Measurements from ENCODE around the gene LPCAT1. TPM values are rescaled to one million over a fixed set of nuclear protein-coding genes. Genes with fewer than 3 reads are reported as not detected.

Gene LPCAT1
- total and polyA plus RNA-seq, 2 of the 13 experiments (the other 11 are each of a cell fraction or from before 2014, with no cell fraction given) = 29.8 to 90.6 TPM

- TF ChIP-seq, protein P1, sequence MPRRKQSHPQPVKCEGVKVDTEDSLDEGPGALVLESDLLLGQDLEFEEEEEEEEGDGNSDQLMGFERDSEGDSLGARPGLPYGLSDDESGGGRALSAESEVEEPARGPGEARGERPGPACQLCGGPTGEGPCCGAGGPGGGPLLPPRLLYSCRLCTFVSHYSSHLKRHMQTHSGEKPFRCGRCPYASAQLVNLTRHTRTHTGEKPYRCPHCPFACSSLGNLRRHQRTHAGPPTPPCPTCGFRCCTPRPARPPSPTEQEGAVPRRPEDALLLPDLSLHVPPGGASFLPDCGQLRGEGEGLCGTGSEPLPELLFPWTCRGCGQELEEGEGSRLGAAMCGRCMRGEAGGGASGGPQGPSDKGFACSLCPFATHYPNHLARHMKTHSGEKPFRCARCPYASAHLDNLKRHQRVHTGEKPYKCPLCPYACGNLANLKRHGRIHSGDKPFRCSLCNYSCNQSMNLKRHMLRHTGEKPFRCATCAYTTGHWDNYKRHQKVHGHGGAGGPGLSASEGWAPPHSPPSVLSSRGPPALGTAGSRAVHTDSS (CRISPR knock-in tag; conservative IDR thresholded peaks at IDR 0.05) = 0 out of 2 replicates have a peak, but pooled peaks have one; percentile 55
- TF ChIP-seq SP4 (CRISPR knock-in tag; IDR thresholded peaks at IDR 0.05) = peak; percentile 70; the same call in 1 of the 2 replicates
- no peak for TF ChIP-seq ZNF512 (CRISPR knock-in tag; IDR thresholded peaks at IDR 0.05)
- TF ChIP-seq RBM22 (optimal IDR thresholded peaks at IDR 0.05; ENCODE audit: low read length) = no peak
- TF ChIP-seq ZNF850 (CRISPR knock-in tag; conservative IDR thresholded peaks at IDR 0.05) = no peak
- TF ChIP-seq ZFP90 (CRISPR knock-in tag; IDR thresholded peaks at IDR 0.05; ENCODE audit: borderline replicate concordance) = peak; percentile 78; the same call in 1 of the 2 replicates
- TF ChIP-seq CREM (IDR thresholded peaks at IDR 0.05) = peak; percentile 91
- TF ChIP-seq CREM (CRISPR knock-in tag; IDR thresholded peaks at IDR 0.05) = no peak
- peak; percentile 19; the same call in 1 of the 2 replicates for TF ChIP-seq STAG1 (CRISPR knock-in tag; IDR thresholded peaks at IDR 0.05)
- no peak for TF ChIP-seq ADNP (CRISPR knock-in tag; IDR thresholded peaks at IDR 0.05)
- no peak for TF ChIP-seq MLLT10 (CRISPR knock-in tag; IDR thresholded peaks at IDR 0.05)
- TF ChIP-seq AGO1 (IDR thresholded peaks at IDR 0.05; ENCODE audit: low read depth, low read length, poor library complexity, severe bottlenecking) = no peak
- peak; percentile 100 for TF ChIP-seq MED1 (CRISPR knock-in tag; IDR thresholded peaks at IDR 0.05)
- peak; percentile 91 for TF ChIP-seq NR2F2 (IDR thresholded peaks at IDR 0.05; ENCODE audit: borderline replicate concordance, low read depth)
- TF ChIP-seq HNF4G (IDR thresholded peaks at IDR 0.05; ENCODE audit: borderline replicate concordance, low read depth, low read length) = peak; percentile 56; the same call in 1 of the 2 replicates
- TF ChIP-seq HNF4G (CRISPR knock-in tag; IDR thresholded peaks at IDR 0.05; ENCODE audit: borderline replicate concordance, low read depth) = peak; percentile 30; the same call in 1 of the 2 replicates
- peak; percentile 94 for TF ChIP-seq TCF7 (IDR thresholded peaks at IDR 0.05; ENCODE audit: low read depth)
- 0 out of 2 replicates have a peak, but pooled peaks have one; percentile 9 for TF ChIP-seq ZKSCAN1 (IDR thresholded peaks at IDR 0.05; ENCODE audit: low read length)
- TF ChIP-seq GABPA (IDR thresholded peaks at IDR 0.05; ENCODE audit: low read depth, low read length) = no peak
- TF ChIP-seq GABPA (CRISPR knock-in tag; IDR thresholded peaks at IDR 0.05; ENCODE audit: low read depth) = peak; percentile 53; the same call in 1 of the 2 replicates
- TF ChIP-seq ZSCAN20 (CRISPR knock-in tag; IDR thresholded peaks at IDR 0.05; ENCODE audit: borderline replicate concordance) = no peak
- no peak for TF ChIP-seq ZNF775 (CRISPR knock-in tag; IDR thresholded peaks at IDR 0.05; ENCODE audit: borderline replicate concordance)
- TF ChIP-seq BRCA1 (CRISPR knock-in tag; IDR thresholded peaks at IDR 0.05) = no peak
- no peak for TF ChIP-seq NR1H2 (CRISPR knock-in tag; IDR thresholded peaks at IDR 0.05; ENCODE audit: borderline replicate concordance, low read depth)
- no peak; the same call in 1 of the 2 replicates for TF ChIP-seq TCF7L2 (IDR thresholded peaks at IDR 0.05; ENCODE audit: low read depth, low read length)
- TF ChIP-seq GABPB1 (CRISPR knock-in tag; IDR thresholded peaks at IDR 0.05) = peak; percentile 58
- TF ChIP-seq RCOR2 (CRISPR knock-in tag; IDR thresholded peaks at IDR 0.05) = peak; percentile 78
- no peak for TF ChIP-seq PHB2 (IDR thresholded peaks at IDR 0.05; ENCODE audit: partially characterized antibody)
- no peak for TF ChIP-seq JDP2 (CRISPR knock-in tag; IDR thresholded peaks at IDR 0.05; ENCODE audit: borderline replicate concordance)
- TF ChIP-seq ZNF589 (CRISPR knock-in tag; conservative IDR thresholded peaks at IDR 0.05) = peak; percentile 60; the same call in 1 of the 2 replicates
- TF ChIP-seq MED13 (CRISPR knock-in tag; IDR thresholded peaks at IDR 0.05) = peak; percentile 78
These were observed 31.4 kb upstream of the LPCAT1 start (continued) for GRCh38 chr5:1555011-1555807.

All from HepG2 (cell line).